Right kidney (tissue), 9 donors: Measurements from ENCODE around the gene CASP8.
A peak's percentile ranks its signal among the peaks of the same experiment; 100 is the strongest.
"Not testable (repeated sequence)": the region's sequence is repeated elsewhere in the genome, so short reads cannot be mapped to it uniquely, and the experiment has no call there.

Experiments used
- DNase-seq: peaks from one replicate; pipeline ENCODE4 v3.0.0-alpha.2; 2016
- long read RNA-seq, 8 donors: transcript quantifications; one replicate each; lab custom pipeline, GENCODE V29; 2026

The CASP8 gene
- long read RNA-seq, donor 1 = 0 reads
- long read RNA-seq, donor 2, partial matches to known transcripts = 5 of 6 reads
- long read RNA-seq, donor 2, other reads (novel, unspliced or antisense) = 0 of 6 reads
- long read RNA-seq, donor 3 = 0 reads
- long read RNA-seq, donor 4 = 0 reads
- long read RNA-seq, donor 5, partial matches to known transcripts = 0 of 1 reads
- long read RNA-seq, donor 5, other reads (novel, unspliced or antisense) = 0 of 1 reads
- long read RNA-seq, donor 6 = 0 reads
- long read RNA-seq, donor 7, partial matches to known transcripts = 10 of 11 reads
- long read RNA-seq, donor 7, other reads (novel, unspliced or antisense) = 0 of 11 reads
- long read RNA-seq, donor 8 = 0 reads

GRCh38 chr2:201260302-201260800 is at the start of gene CASP8:
Gene CASP8, plus strand, starts transcription at chr2:201260536. Its CDS starts 5,951 bp downstream, at chr2:201266487.
- no peak for DNase-seq

DNA sequence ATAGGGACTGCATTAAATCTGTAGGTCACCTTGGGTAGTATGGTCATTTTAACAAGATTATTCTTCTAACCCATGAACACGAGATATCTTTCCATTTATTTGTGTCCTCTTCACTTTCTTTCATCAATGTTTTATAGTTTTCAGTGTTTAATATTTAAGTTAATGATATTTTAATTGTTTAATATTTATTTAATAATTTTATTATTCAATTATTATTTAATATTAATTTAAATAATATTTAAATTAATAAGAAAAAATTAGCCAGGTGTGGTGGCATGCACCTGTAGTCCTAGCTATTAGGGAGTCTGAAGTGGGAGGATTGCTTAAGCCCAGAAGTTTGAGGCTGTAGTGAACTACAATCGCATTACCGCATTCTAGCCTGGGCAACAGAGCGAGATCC is 44.4 kb upstream of the CASP8 start:
- DNase-seq = no peak

GRCh38 chr2:201216918-201217317 is 43.4 kb upstream of the CASP8 start:
- DNase-seq = no peak

GRCh38 chr2:201218780-201219179 is 41.6 kb upstream of the CASP8 start:
- no peak for DNase-seq

GRCh38 chr2:201219328-201220096 is 40.8 kb upstream of the CASP8 start:
- no peak for DNase-seq

DNA sequence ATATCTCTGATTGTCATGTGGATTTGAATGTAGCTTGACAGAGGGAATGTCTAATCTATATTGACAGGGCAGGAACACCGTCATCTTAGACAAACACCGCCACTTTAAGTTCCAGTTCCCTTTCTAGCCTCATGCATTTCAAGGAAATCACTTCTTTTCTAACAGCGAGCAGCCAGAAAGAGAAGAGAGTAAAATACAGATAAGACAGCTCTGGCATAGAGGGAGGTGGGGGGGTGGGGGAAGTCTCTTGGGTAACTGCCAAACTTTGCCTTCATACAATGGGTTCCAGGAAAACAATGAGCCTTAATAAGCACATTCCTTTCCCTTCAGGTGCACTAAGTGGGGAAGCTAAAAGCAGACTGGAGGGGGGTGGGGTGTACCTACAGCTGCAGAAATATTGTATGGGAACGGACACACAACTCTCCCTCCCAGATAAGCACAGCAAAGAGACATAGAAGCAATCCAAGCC is 40.2 kb upstream of the CASP8 start:
- no peak for DNase-seq

- DNase-seq = no peak
These were observed 37.0 kb upstream of the CASP8 start for GRCh38 chr2:201223089-201224073.

DNA sequence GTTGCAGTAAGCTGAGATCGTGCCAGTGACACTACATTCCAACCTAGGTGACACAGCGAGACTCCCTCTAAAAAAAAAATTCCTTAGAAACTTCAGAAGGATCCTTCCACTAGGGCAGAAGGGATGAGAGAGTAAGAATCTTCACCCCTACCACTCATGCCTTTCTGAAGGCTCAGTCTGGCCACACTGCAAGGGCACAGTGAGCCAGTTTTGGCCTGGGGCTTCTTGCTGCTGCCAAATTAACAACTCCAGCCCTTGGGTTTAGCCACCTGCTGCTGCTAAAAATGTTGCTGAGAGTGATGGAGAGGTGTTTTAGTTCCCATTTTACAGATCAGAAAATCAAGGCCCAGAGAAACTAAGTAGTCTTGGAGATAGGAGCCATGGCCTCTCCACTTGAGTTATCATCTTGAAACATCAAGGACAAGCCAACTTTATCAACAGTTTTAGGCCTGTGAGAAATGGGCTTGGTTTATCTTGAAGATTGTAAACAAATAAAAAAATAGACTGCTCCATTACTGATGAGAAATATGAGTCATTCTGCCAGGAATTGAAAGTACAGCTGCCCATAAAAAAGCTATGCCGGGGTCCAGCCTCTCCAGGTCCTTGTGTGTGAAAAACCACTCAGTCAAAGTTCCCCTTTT is 31.9 kb upstream of the CASP8 start:
- no peak for DNase-seq

- DNase-seq = no peak
These were observed 31.4 kb upstream of the CASP8 start for GRCh38 chr2:201228912-201229290.

GRCh38 chr2:201231781-201232466 is 28.4 kb upstream of the CASP8 start:
- peak; percentile 64 for DNase-seq

DNA sequence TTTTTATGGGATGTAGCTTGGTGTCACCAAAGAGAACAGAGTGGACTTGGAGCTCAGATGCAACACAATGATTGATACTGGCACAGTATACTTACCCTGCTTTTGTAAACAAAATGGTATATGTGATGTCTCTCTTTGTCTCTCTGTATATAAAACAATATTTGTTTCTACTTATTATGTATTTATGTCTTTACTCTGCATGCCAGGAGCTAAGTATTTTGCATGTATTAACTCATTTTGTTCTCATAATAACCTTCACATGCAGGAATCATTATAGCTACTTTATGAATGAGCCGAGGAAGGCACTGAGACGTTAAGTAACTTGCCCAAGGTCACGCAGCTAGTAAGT is 27.9 kb upstream of the CASP8 start:
- DNase-seq = no peak

DNA sequence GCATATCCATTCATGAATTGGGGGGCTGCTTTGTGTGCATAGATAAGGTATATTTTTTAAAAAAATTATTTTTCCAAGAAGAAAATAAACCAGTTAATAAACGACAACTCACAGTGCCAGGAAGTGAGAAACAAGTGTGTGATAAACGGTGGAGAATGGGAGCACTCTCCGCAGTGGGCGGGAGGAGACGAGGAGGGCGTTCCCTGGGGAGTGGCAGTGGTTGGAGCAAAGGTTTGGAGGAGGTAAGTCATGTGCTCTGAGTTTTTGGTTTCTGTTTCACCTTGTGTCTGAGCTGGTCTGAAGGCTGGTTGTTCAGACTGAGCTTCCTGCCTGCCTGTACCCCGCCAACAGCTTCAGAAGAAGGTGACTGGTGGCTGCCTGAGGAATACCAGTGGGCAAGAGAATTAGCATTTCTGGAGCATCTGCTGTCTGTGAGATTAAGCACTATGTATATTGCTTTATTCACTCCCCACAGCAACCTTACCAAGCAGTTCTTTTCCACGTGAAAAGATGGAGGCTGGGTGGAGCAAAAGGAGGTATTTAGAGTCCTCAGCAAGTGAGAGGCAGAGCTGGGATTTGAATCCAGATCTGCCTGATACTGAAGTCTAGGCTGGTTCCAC is 27.0 kb upstream of the CASP8 start:
- DNase-seq = no peak

DNA sequence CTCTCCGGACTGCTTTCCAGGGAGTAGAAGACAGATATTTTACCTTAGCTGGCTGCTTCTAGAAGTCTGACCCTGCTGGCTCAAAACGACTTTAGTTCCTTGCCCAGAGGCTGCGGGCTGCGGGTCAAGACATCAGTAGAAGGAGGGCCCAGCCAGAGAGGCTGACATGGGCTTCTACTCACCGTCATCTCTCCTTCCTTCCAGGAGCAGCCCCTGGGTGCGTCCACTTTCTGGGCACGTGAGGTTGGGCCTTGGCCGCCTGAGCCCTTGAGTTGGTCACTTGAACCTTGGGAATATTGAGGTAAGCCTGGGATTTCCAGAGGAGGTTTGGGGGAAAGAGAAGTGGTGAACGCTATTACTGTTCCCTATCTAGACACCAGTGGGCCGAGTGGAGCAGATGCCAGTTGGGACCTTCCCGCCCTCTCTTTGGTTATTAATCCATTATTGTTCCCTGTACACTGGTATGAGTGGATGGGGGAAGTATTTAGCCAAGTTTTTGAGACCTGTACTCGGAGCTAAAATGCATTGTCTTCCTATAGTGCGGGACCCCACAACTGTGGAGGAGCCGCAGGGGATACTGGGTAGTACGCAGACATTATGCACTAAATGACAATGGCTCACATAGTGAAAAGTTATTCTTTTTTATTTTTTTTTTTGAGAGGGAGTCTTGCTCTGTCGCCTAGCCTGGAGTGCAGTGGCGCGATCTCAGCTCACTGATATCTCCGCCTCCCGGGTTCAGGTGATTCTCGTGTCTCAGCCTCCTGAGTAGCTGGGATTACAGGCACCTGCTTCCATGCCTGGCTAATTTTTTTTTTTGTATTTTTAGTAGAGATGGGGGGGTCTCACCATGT is 26.3 kb upstream of the CASP8 start:
- no peak for DNase-seq

GRCh38 chr2:201234663-201235135 is 25.6 kb upstream of the CASP8 start:
- no peak for DNase-seq

- DNase-seq = peak; percentile 50
These were observed 24.2 kb upstream of the CASP8 start for GRCh38 chr2:201235860-201236811.

GRCh38 chr2:201237486-201238123 is 22.7 kb upstream of the CASP8 start:
- DNase-seq = no peak

DNA sequence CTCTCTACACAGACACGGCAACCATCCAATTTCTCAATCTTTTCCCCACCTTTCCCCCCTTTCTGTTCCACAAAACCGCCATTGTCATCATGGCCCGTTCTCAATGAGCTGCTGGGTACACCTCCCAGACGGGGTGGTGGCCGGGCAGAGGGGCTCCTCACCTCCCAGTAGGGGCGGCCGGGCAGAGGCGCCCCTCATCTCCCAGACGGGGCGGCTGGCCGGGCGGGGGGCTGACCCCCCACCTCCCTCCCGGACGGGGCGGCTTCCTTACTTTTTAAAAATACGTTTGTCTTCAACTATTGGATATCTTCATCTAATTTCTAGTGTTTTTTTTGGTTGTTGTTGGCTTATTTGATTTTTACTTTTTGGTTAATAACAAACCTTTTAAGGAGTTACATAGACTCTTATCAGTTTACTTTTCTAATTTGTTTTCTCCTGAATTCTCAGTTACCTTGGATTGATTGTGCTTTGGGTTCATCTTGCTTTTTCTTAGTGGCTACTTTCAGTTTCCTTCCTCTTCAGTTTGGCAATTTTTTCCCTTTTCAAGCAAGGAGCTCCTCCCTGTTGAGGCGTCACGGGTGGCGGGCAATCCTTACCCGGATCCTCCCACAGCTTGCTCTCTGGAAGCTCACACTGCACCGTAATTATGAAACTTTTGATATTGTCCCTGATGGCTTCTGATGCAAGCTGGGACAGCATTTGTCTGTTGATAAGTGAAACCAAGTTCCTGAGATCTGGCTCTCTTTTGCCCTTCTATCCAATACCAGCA is 21.0 kb upstream of the CASP8 start:
- not testable (repeated sequence) for DNase-seq
